GM12873 (cell line): Measurements from ENCODE around the gene ALOX12.

Experiments
- CTCF ChIP-seq: IDR thresholded peaks from 2 replicates; pipeline ENCODE4 v1.5.1; 2012; ENCODE audit warnings: low read depth, mild to moderate bottlenecking, moderate library complexity, low read length, control low read depth; ENCODE audit not compliant: insufficient read depth; ENCODE audit errors: missing control alignments

Gene ALOX12

DNA sequence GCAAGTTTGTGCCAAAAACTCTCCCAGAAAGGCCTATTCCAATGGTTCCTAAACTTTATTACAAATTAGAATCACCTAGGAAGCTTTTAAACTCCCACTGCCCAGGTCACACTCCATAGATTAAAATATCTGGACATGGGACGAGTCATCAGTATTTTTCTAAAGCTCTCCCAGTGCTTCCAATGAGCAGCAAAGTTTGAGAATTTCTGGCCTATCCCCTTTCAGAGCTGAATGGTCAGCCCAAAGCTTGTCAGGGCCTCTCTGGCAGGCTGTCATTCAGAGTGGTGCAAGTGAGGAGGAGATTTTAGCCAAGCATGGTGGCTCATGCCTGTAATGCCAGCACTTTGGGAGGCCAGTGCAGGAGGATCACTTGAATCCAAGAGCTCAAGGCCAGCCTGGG lies 29.4 kb downstream of the ALOX12 start:
- TF ChIP-seq CTCF = no peak

GRCh38 chr17:7026471-7027115 lies 30.7 kb downstream of the ALOX12 start:
- no peak for TF ChIP-seq CTCF

- TF ChIP-seq CTCF = no peak
Observed at GRCh38 chr17:7027335-7027734, 31.5 kb downstream of the ALOX12 start.

DNA sequence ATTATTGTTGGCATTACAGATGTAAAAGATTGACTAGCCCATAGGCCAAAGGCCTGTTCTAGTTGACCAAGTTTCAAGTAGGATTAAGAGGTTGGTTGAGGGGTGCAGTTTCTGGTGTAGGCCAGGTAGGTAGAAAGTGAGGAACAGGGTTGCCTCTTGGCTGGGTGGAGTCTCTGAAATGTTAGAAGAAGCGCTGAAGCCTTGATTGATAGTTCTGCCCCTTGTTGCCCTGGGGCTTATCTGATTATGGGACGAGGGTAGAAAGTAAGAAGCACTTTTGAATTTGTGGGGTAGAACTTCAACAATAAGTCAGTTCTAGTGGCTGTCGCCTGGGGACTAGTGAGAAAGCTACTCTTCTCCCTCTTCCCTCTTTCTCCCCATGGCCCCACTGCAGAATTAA lies 33.2 kb downstream of the ALOX12 start:
- TF ChIP-seq CTCF = no peak

- TF ChIP-seq CTCF = no peak
Observed at GRCh38 chr17:7029659-7030058, 33.8 kb downstream of the ALOX12 start.

DNA sequence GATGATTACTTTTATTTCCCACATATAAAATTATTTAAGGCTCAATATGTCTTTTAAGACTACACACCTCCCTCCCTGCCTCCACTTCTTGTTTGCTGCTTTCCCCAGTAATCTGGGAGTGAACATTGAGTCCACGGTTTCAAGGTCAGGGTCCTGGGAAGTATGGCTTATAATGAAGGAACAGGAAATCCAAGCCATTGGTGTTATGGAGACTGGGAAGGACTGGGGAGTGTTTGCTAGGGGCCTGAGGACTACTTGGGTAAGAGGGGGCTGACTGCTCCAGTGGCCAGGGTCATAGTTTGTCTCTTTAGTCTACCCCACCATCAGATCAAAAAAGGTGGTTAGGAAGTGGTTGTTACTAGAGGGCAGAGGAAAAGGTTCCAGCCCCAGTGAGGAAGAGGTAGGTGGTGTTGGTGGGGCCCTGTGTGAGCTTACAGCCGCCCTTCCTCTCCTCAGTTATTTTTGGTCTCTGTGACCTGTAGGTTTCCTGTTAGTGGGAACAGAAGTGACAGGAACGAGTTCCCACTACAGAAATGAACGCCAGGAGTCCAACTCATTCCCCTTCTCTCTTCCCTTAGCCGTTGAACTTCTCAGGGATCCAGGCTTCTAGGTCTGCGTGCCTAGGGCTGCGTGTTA lies 39.2 kb downstream of the ALOX12 start:
- no peak for TF ChIP-seq CTCF

DNA sequence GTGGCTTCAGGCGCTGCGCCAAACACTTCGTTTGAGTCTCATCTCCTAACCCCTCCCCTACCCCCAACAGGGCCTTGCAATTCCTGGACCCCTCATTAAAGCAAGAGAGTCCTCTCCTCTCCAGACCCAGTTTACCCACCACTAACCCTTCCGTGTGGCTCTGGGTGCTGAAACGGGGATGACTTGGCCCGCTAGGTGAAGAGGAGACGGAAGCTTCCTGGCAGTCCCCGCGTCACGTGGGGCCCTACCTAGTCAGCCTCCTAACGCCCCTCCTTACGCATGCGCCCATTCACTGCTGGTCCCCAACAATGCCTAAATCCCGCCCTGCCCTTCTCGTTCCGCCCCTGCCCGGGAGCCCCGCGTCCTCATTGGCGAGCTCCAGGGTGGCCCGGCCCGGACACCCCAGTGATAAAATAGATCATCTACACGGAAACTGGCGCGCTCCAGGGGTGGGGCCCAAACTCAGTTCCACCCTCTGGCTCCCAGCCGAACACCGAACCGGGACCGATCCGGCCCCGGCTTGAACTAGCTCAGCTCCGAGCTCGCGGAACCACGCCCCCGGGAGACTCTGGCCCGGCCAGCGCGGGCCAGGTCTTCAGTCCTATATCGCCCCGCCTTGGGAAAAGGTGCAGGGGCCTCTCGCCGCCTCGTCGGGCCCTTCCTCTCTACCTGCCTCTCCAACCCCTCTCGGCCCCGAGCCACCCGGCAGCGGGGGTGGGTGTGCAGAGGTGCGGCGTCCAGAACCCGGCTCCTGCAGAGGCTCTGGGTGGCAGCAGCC lies 39.9 kb downstream of the ALOX12 start, which contains the start of gene SLC16A13:
SLC16A13 (plus strand) TSS at position 425 of the 778 bp plus-strand sequence. CDS start 368 bp downstream, outside the sequence.
- no peak for TF ChIP-seq CTCF
